NOMO-1 (cell line): ENCODE results near the gene INAVA.

Source experiments
- DNase-seq, 2 experiments: peaks; one replicate each; lab custom pipeline; 2025; ENCODE audit not compliant: unreplicated experiment in 2 of 2; lab: John Stamatoyannopoulos, UW

The INAVA gene

GRCh38 chr1:200874694-200875093 is 20.0 kb upstream of the INAVA start:
- no peak for DNase-seq

GRCh38 chr1:200875416-200875815 is 19.3 kb upstream of the INAVA start:
- no peak for DNase-seq

- DNase-seq = no peak
These were observed 17.7 kb upstream of the INAVA start for GRCh38 chr1:200877010-200877409.

GRCh38 chr1:200877839-200878551 is 16.7 kb upstream of the INAVA start:
- no peak for DNase-seq

- peak; percentile 15 to 45 for DNase-seq
These were observed 14.5 kb upstream of the INAVA start for GRCh38 chr1:200880212-200880611.

GRCh38 chr1:200883118-200883517 is 11.6 kb upstream of the INAVA start:
- DNase-seq = no peak

- peak in 1 of 2 experiments; percentile 6 for DNase-seq
These were observed 8.9 kb upstream of the INAVA start for GRCh38 chr1:200885623-200886402.

- DNase-seq = no peak
These were observed 8.1 kb upstream of the INAVA start for GRCh38 chr1:200886594-200886993.

GRCh38 chr1:200887036-200887435 is 7.7 kb upstream of the INAVA start:
- no peak for DNase-seq

- no peak for DNase-seq
These were observed 6.8 kb upstream of the INAVA start for GRCh38 chr1:200887772-200888348.

- peak; percentile 85 to 88 for DNase-seq
These were observed 6.3 kb upstream of the INAVA start for GRCh38 chr1:200888349-200888838.

- DNase-seq = peak in 1 of 2 experiments; percentile 24
These were observed 5.1 kb upstream of the INAVA start for GRCh38 chr1:200889571-200889970.

- no peak for DNase-seq
These were observed 4.7 kb upstream of the INAVA start for GRCh38 chr1:200890027-200890426.

- peak; percentile 58 to 63 for DNase-seq
These were observed 3.6 kb upstream of the INAVA start for GRCh38 chr1:200890818-200891773.

GRCh38 chr1:200891774-200892157 is 2.9 kb upstream of the INAVA start:
- DNase-seq = no peak

GRCh38 chr1:200892546-200892945 is 2.2 kb upstream of the INAVA start:
- no peak for DNase-seq

- DNase-seq = no peak
These were observed 1.7 kb upstream of the INAVA start for GRCh38 chr1:200892958-200893357.

- DNase-seq = no peak
These were observed 1.2 kb upstream of the INAVA start for GRCh38 chr1:200893411-200893901.

- DNase-seq = no peak
These were observed 716 bp downstream of the INAVA start for GRCh38 chr1:200895443-200895789.

- DNase-seq = peak; percentile 30 to 47
These were observed 1.3 kb downstream of the INAVA start for GRCh38 chr1:200895801-200896530.
